SK-N-SH (cell line): Measurements from ENCODE around the gene KRTAP4-12. TPM values are rescaled to one million over a fixed set of nuclear protein-coding genes. Genes with fewer than 3 reads are reported as not detected.
"Not testable (repeated sequence)": the region's sequence is repeated elsewhere in the genome, so short reads cannot be mapped to it uniquely, and the experiment has no call there.

Source experiments
- CTCF ChIA-PET: fragments of 300-600, 350-600 bp; formaldehyde crosslinking; extraction: SDS; loops from one replicate; lab custom pipeline; 2021; lab: Yijun Ruan, JAX
- POLR2A ChIA-PET: fragments of 350-600 bp; sonication (Branson Sonifier 250); formaldehyde crosslinking; extraction: SDS; loops from one replicate; lab custom pipeline; 2020; ENCODE audit warnings: antibody characterized with exemption, inconsistent platforms; lab: Yijun Ruan, JAX
- DNase-seq: peaks from one replicate; pipeline ENCODE4 v3.0.0; 2012
- H2AFZ ChIP-seq: fragments of 200-600 bp; sonication (generic); 2 replicates; pipeline ENCODE4 v1.8.1; 2016; ENCODE audit warnings: antibody characterized with exemption, mild to moderate bottlenecking, low read depth
- H3F3A ChIP-seq: fragments of 200-600 bp; sonication (generic); replicated peaks from 2 replicates; pipeline ENCODE3; 2016; ENCODE audit warnings: antibody characterized with exemption, mild to moderate bottlenecking; ENCODE audit not compliant: insufficient read depth
- H3K27ac ChIP-seq, 2 experiments: fragments of 200-500 bp in 1 of 2; fragments of 200-600 bp in 1 of 2; sonication (Bioruptor generic) in 1 of 2; sonication (generic), shearing (Covaris generic) in 1 of 2; 2 replicates each; pipeline versions ENCODE4 v1.5.1 to v1.6.1; 2014 to 2016; ENCODE audit warnings: low read depth in 2 of 2, inconsistent platforms in 1 of 2, low read length in 1 of 2, mild to moderate bottlenecking in 1 of 2, mixed read lengths in 1 of 2
- H3K27me3 ChIP-seq: fragments of 200-600 bp; sonication (generic), shearing (Covaris generic); 2 replicates; pipeline ENCODE4 v1.6.1; 2016; ENCODE audit warnings: mixed run types; ENCODE audit not compliant: insufficient read depth
- H3K36me3 ChIP-seq, 2 experiments: fragments of 200-500 bp in 1 of 2; fragments of 200-600 bp in 1 of 2; sonication (Bioruptor generic) in 1 of 2; sonication (generic) in 1 of 2; replicated peaks in 1 of 2; 2 replicates each; pipeline versions ENCODE3 to v1.5.1; 2014 to 2016; ENCODE audit warnings: low read length in 1 of 2, mild to moderate bottlenecking in 1 of 2; ENCODE audit not compliant: insufficient read depth in 2 of 2, control insufficient read depth in 1 of 2
- H3K4me1 ChIP-seq, 2 experiments: fragments of 200-500 bp in 1 of 2; fragments of 200-600 bp in 1 of 2; sonication (Bioruptor generic) in 1 of 2; sonication (generic), shearing (Covaris generic) in 1 of 2; 2 replicates each; pipeline versions ENCODE4 v1.5.1 to v1.6.1; 2014 to 2016; ENCODE audit warnings: low read depth in 1 of 2, low read length in 1 of 2, mixed run types in 1 of 2; ENCODE audit not compliant: insufficient read depth in 2 of 2, control insufficient read depth in 1 of 2
- H3K4me2 ChIP-seq: fragments of 200-600 bp; sonication (generic), shearing (Covaris generic); 2 replicates; pipeline ENCODE4 v1.6.1; 2017; ENCODE audit warnings: mixed run types
- H3K4me3 ChIP-seq, 2 experiments: fragments of 200-500 bp in 1 of 2; fragments of 200-600 bp in 1 of 2; sonication (Bioruptor generic) in 1 of 2; sonication (generic), shearing (Covaris generic) in 1 of 2; 2 replicates each; pipeline versions ENCODE4 v1.5.1 to v1.8.1; 2014 to 2016; ENCODE audit warnings: low read depth in 2 of 2, inconsistent platforms in 1 of 2, low read length in 1 of 2, mild to moderate bottlenecking in 1 of 2, mixed read lengths in 1 of 2, moderate library complexity in 1 of 2
- H3K79me2 ChIP-seq: fragments of 200-600 bp; sonication (generic); 2 replicates; pipeline ENCODE4 v1.8.1; 2017; ENCODE audit warnings: mild to moderate bottlenecking; ENCODE audit not compliant: insufficient read depth
- H3K9ac ChIP-seq: fragments of 200-600 bp; sonication (generic); 2 replicates; pipeline ENCODE4 v1.6.1; 2017; ENCODE audit warnings: mixed run types
- H3K9me2 ChIP-seq: fragments of 200-600 bp; sonication (generic); 2 replicates; pipeline ENCODE4 v1.6.1; 2017; ENCODE audit warnings: mixed run types
- H3K9me3 ChIP-seq: fragments of 200-600 bp; sonication (generic); 2 replicates; pipeline ENCODE4 v1.6.1; 2017; ENCODE audit warnings: mixed run types, mild to moderate bottlenecking, moderate library complexity
- H4K20me1 ChIP-seq: fragments of 200-600 bp; sonication (generic); 2 replicates; pipeline ENCODE4 v1.6.1; 2017; ENCODE audit warnings: mild to moderate bottlenecking, mixed run types; ENCODE audit not compliant: insufficient read depth
- EZH2phosphoT487 ChIP-seq: fragments of 200-600 bp; sonication (generic); IDR thresholded peaks from 2 replicates; pipeline ENCODE4 v1.6.1; 2017; ENCODE audit warnings: low read depth, mixed run types, mild to moderate bottlenecking, antibody characterized with exemption, moderate library complexity, borderline replicate concordance
- FOXJ3 ChIP-seq: sonication (generic); formaldehyde crosslinking; IDR thresholded peaks from 2 replicates; pipeline ENCODE4 v1.5.1; 2020; ENCODE audit warnings: mild to moderate bottlenecking, missing genetic modification reagents
- GABPA ChIP-seq: IDR thresholded peaks from 2 replicates; pipeline ENCODE4 v1.4.0; 2012; ENCODE audit warnings: low read depth, mild to moderate bottlenecking
- GATA2 ChIP-seq: sonication (generic); formaldehyde crosslinking; IDR thresholded peaks from 2 replicates; pipeline ENCODE4 v1.5.0; 2020; ENCODE audit warnings: mild to moderate bottlenecking, missing genetic modification reagents
- MXI1 ChIP-seq: IDR thresholded peaks from 2 replicates; pipeline ENCODE4 v1.6.1; 2012; ENCODE audit warnings: mild to moderate bottlenecking, low read depth, low read length, improper control_type of control experiment
- RCOR1 ChIP-seq: fragments of 150-350 bp; IDR thresholded peaks from 2 replicates; pipeline ENCODE4 v1.6.1; 2017; ENCODE audit warnings: antibody characterized with exemption, low read length
- SMC3 ChIP-seq: IDR thresholded peaks from 2 replicates; pipeline ENCODE4 v1.6.1; 2012; ENCODE audit warnings: low read depth, low read length, improper control_type of control experiment
- WGBS: methylation state at CpG from one replicate; pipeline ENCODE4 v1.1.6; 2017; ENCODE audit warnings: low lambda C conversion rate; 5-methylcytosine and 5-hydroxymethylcytosine counted together
- polyA plus RNA-seq, 3 experiments: library from polyadenylated mRNA; depleted of rRNA; stranded (reverse); fragments of >200 nt; gene quantifications; 2 replicates each; pipeline ENCODE4 v1.2.3, GENCODE V29; 2012
- TF ChIP-seq, protein P1 (sequence below): IDR thresholded peaks from 2 replicates; pipeline ENCODE4; 2012

Gene KRTAP4-12
- polyA plus RNA-seq, 1 of the 3 experiments (the other 2 are of a cell fraction) = not detected

DNA sequence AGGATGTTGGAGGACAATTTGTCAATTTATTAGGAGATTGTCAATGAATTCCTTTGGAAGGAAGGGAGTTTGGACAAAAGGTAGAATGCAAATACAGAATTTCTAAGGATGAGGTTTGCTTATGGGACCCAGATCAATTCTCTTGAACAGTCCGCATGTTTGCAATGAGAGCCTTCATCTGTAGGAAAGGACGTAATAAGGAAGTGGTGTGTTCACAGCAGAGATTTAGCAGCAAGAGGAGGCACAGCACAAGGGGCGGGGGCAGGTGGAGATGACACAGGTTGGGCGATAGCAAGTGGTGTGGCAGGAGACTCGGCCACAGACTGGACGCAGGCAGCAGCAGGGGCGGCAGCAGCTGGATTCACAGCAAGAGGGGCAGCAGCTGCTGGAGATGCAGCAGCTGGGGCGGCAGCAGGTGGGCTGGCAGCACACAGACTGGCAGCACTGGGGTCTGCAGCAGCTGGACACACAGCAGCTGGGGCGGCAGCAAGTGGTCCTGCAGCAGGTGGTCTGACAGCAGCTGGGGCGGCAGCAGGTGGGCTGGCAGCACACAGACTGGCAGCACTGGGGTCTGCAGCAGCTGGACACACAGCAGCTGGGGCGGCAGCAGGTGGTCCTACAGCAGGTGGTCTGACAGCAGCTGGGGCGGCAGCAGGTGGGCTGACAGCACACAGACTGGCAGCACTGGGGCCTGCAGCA is 541 bp downstream of the KRTAP4-12 start:
- H2AFZ ChIP-seq, H3K27me3 ChIP-seq, POLR2A ChIA-PET, DNase-seq, H3K4me1 ChIP-seq, H3K9me3 ChIP-seq, H3K36me3 ChIP-seq, H3K4me3 ChIP-seq, H3F3A ChIP-seq, H3K4me2 ChIP-seq, H3K27ac ChIP-seq, H4K20me1 ChIP-seq, H3K9ac ChIP-seq, H3K79me2 ChIP-seq, H3K9me2 ChIP-seq: not testable (repeated sequence)
- CTCF ChIA-PET = interaction anchor here (1.0 kb wide), 1 partner anchor 426 kb away, joined by 4 read pairs; no protein-coding TSS in a partner anchor
- WGBS = 22% methylated on average over 8 of the region's 12 CpGs

DNA sequence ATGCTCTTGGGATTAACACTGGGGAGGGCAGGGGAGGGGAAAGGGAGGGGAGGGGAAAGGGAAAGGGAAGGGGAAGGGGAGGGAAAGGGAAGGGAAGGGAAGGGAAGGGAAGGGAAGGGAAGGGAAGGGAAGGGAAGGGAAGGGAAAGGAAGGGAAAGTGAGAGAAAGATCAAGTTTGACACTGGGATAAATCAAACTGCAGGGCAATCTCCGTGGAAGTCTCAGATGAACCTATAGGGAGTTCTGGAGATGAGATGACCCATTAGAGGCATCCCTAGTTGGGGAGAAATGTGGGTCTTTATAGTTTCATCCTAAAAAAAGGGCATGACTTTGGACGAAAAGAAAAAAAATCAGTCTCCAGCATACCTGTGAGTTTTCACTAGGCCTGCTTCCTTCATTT is 2.2 kb downstream of the KRTAP4-12 start:
- Histone ChIP-seq H3K9me3 (no peaks in the 10 kb centered on the region), H3K4me1 (peaks cover 0 to 9% of the 10 kb centered on the region in 2 experiments; a peak in 1 of 4 replicates), H3K36me3 (no peaks in the 10 kb centered on the region), H3K4me3 (no peak overlapping the region), H3K9ac (no peak overlapping the region), H3K4me2 (no peak overlapping the region), H3K9me2 (no peaks in the 10 kb centered on the region), H3K27ac (no peak overlapping the region), H3K79me2 (no peaks in the 10 kb centered on the region), H2AFZ (no peak overlapping the region), H4K20me1 (no peaks in the 10 kb centered on the region), H3F3A (no peaks in the 10 kb centered on the region), H3K27me3 (no peaks in the 10 kb centered on the region)
- TF ChIP-seq GABPA (no peak), EZH2phosphoT487 (no peak), FOXJ3 (CRISPR knock-in tag) (no peak), RCOR1 (no peak), MXI1 (no peak), GATA2 (CRISPR knock-in tag) (no peak), SMC3 (no peak)
- TF ChIP-seq, protein P1, sequence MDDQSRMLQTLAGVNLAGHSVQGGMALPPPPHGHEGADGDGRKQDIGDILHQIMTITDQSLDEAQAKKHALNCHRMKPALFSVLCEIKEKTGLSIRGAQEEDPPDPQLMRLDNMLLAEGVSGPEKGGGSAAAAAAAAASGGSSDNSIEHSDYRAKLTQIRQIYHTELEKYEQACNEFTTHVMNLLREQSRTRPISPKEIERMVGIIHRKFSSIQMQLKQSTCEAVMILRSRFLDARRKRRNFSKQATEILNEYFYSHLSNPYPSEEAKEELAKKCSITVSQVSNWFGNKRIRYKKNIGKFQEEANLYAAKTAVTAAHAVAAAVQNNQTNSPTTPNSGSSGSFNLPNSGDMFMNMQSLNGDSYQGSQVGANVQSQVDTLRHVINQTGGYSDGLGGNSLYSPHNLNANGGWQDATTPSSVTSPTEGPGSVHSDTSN = no peak
- WGBS = 10% methylated on average over 2 of the region's 2 CpGs
- POLR2A ChIA-PET = no interaction called here
- CTCF ChIA-PET = no interaction called here
- DNase-seq = no peak

DNA sequence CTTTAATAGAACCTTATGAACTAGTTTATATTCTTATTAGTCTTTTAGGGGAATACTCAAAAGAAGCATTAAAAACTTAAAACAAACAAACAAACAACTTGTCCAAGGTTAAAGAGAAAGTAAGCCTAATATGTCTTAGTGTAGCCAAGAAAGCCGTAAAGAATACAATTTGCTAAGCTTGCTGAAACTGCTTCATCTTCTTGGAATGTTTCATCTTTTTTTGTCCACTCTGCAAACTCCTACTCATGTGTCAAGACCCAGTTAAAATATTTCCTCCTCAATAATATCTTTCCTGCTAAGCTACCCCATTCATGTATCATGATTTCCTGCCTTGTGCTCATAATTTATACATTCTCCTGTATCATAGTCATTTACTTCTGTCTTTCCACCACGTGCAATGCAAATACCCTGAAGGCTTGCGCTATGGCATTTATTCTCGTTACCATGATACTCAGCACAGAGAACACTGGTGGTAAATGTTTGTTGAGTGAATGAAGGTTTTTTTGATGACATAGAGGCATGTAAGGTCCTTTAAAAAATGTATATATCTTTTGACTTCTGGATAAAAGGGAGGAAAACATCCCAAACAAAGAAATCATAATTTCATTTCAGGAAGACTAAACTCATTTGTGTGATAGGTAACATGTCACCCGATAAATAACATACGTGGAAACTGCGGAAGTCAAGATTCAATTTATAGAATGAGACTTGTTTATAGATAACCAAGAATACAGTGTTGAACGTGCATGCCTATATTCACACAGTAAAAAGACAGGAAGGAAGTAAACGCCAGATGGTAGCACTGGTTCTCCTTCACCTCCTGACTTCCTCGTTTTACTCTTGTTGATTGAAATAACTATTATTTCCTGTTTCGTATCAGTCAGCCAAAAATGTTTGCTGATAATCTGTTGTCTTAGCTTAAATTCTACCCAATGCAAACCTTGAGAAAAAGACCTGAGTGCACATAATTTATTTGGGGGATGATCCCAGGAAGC is 4.0 kb downstream of the KRTAP4-12 start:
- POLR2A ChIA-PET, H3F3A ChIP-seq, H3K9me2 ChIP-seq, CTCF ChIA-PET, H2AFZ ChIP-seq, H4K20me1 ChIP-seq, H3K9ac ChIP-seq, H3K4me3 ChIP-seq, H3K27ac ChIP-seq, H3K27me3 ChIP-seq, H3K9me3 ChIP-seq, H3K4me2 ChIP-seq, DNase-seq, H3K4me1 ChIP-seq, H3K79me2 ChIP-seq, H3K36me3 ChIP-seq: not testable (repeated sequence)
- 17% methylated on average over 11 of the region's 11 CpGs for WGBS
